ENCODE data around the gene CYP2C8. TPM values are rescaled to one million over a fixed set of nuclear protein-coding genes. Genes with fewer than 3 reads are reported as not detected.

The CYP2C8 gene
- total RNA-seq: not detected in 2 replicates

DNA sequence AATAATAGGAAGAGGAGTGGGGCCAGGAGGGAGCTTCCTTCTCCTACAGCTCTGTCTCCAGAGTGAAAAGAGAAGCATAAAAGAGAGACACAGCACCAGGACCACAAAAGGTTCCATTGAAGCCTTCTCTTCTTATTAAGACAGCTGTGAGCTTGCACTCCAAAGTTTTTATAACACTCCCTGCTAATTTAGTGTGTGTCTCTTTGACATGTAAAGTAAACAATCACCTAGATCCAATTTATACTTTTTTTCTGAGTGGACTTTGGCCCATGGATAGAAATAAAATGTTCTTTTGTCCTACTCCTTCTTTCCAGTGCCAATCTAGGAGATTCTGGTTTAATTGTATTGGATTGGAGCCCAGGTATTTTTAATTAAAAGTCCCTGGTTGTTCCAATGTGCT is at the start of gene CYP2C8:
Gene CYP2C8 (minus strand): TSS at position 212 of the 400 bp plus-strand sequence. CDS start 95 bp downstream, at position 117.

Other genes with a start within 250 kb of the CYP2C8 start
- not detected in 2 replicates for gene CYP2C9, start 130.8 kb downstream of the CYP2C8 start, total RNA-seq
- gene ACSM6, start 124.7 kb upstream of the CYP2C8 start, total RNA-seq: not detected in 2 replicates
- 18.0 and 26.3 TPM in 2 replicates for gene PDLIM1, start 221.5 kb upstream of the CYP2C8 start, total RNA-seq